Measurements from ENCODE around the gene COMMD10. TPM values are rescaled to one million over a fixed set of nuclear protein-coding genes. Genes with fewer than 3 reads are reported as not detected.

COMMD10 gene
- total RNA-seq: 26.4 and 38.9 TPM in 2 replicates

DNA sequence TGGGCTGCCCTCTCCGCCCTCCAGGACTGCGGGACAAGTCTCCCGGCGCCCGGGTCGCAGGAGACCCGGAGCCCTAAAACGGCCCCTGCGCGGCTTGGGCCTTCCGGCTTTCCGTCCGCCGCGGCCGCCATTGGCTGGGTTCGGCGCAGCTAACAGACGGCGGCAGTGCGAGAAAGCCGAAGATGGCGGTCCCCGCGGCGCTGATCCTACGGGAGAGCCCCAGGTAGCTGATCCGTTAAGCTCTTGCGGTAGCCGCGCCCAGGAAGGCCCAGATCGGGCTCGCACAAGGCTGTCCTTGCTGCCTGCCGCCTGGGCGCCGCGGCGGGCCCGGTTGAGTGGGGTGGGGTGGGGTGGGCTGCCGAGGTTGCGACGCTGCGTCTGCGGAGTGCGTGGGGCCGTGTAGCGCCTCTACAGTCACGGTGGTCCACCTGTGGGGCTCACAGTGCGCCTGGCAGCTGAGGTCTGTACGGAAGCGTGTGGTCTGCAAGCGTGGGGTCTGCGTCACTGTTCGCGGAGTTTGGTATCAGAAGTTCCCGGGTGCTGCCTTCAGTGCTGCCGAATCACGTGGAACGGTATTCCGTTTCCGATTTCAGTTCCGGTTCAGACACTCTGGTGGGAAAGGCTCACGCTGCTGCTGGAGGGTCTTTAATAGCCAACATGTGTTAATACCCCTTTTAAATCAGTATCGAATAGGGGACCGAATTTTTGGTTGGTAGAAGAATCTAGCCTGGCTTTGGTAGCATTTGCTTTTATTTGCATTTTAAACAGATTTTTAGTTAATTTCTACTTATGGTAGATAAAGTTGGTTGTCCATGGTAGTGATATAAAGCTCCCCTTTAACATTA is at the start of gene COMMD10:
Gene COMMD10 (plus strand): TSS at position 155 of the 845 bp plus-strand sequence.
- H3K4me3 ChIP-seq (ENCODE audit: low read depth, low read length): peak within 1 kb of the TSS; percentile 80
- TF ChIP-seq, protein P1, sequence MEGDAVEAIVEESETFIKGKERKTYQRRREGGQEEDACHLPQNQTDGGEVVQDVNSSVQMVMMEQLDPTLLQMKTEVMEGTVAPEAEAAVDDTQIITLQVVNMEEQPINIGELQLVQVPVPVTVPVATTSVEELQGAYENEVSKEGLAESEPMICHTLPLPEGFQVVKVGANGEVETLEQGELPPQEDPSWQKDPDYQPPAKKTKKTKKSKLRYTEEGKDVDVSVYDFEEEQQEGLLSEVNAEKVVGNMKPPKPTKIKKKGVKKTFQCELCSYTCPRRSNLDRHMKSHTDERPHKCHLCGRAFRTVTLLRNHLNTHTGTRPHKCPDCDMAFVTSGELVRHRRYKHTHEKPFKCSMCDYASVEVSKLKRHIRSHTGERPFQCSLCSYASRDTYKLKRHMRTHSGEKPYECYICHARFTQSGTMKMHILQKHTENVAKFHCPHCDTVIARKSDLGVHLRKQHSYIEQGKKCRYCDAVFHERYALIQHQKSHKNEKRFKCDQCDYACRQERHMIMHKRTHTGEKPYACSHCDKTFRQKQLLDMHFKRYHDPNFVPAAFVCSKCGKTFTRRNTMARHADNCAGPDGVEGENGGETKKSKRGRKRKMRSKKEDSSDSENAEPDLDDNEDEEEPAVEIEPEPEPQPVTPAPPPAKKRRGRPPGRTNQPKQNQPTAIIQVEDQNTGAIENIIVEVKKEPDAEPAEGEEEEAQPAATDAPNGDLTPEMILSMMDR (IDR thresholded peaks at IDR 0.05; ENCODE audit: insufficient read depth, low read depth, low read length): no peak

DNA sequence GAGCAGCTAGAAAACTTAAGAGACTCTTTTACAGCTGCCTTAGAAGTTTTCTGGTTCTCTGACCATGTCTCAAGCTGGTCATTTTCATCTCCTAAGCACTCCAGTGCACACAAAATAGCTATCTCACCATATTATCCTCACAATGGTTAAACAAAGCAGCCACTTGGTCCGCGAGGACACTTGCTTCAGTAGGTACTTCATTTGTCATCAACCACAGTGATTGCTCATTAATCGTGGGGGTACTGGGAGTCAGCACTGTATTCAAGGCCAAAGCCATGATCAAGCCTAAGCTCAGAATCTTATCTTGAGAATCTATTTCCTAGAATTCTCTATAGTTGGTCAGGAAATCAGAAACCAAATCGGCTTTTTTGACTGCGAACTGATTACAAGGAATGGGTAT is 49.7 kb upstream of the COMMD10 start:
- TF ChIP-seq, protein P1 (IDR thresholded peaks at IDR 0.05; ENCODE audit: insufficient read depth, low read depth, low read length): no peak
- no peak for DNase-seq (ENCODE audit: low read depth)
- H3K4me3 ChIP-seq (ENCODE audit: low read depth, low read length): no peak overlapping the region

More for the DNA sequence above, at the start of gene COMMD10:
- peak; percentile 87 for DNase-seq (ENCODE audit: low read depth)

DNA sequence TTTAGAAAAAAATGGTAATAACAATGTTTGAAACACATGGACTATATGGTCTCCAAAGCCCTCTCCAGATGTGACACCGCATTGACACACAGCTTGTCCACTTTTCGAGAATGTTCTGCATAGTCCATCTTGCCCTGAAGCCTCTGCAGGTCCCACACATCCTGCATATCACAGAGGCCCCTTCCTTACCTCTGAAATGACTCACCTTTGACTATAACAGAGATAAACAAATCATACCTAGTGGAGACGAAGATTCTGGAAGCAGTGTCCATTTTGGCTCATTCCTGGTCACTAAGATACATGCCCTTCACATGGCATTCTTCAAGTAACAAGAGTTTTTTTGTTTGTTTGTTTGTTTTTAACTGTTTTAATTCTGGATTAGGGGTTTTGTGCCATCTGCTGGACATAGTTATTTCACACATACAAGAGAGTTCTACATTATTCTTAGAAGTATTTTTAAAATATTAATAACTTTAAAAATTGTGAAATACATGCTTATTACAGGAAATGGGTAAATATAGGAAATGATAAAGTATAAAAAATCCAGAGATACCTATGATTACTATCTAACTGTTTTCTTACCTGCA is 47.5 kb upstream of the COMMD10 start:
- peak; percentile 23 for DNase-seq (ENCODE audit: low read depth)
- no peak overlapping the region for H3K4me3 ChIP-seq (ENCODE audit: low read depth, low read length)
- TF ChIP-seq, protein P1 (IDR thresholded peaks at IDR 0.05; ENCODE audit: insufficient read depth, low read depth, low read length): no peak

DNA sequence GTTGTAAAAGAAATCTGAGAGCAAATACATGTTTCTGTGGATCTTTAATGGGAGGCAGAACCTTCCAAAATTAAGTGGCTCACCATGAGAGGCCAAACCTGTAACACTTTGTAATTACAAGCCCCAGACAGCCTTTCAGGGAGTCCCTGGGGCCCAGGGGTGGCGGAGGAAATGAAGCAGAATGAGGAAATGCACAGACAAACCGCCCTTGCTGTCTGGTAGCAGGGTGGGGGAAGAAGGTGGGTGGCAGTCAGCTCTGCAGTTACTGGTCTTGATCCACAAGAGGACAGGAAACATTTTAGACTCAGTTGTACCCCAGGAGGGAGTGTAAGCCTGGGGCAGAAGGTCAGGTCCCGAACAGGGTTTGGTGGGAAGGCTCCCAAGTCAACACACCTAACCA is 46.0 kb upstream of the COMMD10 start:
- TF ChIP-seq, protein P1 (IDR thresholded peaks at IDR 0.05; ENCODE audit: insufficient read depth, low read depth, low read length): no peak
- H3K4me3 ChIP-seq (ENCODE audit: low read depth, low read length): no peak overlapping the region
- no peak for DNase-seq (ENCODE audit: low read depth)

DNA sequence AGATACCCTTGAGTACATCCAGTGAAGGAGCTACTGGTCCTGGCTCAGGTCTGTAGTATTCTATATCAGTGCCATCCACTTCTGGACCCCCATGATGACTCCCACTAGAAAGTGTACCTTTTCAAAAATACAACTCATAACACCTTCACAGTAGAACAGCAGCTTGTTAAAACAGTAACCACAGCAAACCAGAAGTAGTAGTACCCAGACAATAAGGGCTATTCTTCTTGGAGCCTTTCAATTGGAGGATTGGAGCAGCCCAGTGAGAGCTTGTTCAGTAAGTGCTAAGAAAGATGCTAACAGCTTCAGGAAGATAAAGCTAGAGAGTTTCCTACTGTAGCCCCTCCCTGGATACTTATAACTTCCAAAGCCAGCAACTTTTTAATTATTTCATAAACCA is 42.5 kb upstream of the COMMD10 start:
- no peak for DNase-seq (ENCODE audit: low read depth)
- no peak overlapping the region for H3K4me3 ChIP-seq (ENCODE audit: low read depth, low read length)
- TF ChIP-seq, protein P1 (IDR thresholded peaks at IDR 0.05; ENCODE audit: insufficient read depth, low read depth, low read length): no peak

DNA sequence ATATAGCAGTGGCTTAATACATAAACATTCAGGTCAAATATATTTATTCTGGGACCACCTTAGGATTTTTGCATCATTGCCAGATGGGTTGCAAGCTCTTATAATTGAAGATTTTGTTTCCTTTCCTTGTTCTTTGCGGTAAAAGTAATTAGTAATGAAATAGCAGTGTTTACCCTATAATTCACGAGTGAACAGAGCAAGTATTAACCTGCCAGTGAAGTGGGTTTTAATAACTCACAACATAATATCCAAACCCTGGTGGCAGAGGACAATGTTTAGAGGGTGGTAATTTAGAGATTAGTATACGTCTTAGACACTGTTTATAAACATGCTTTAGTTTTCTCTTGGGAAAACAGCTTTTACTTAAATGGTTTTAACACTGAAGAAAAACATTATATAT is 40.8 kb upstream of the COMMD10 start:
- TF ChIP-seq, protein P1 (IDR thresholded peaks at IDR 0.05; ENCODE audit: insufficient read depth, low read depth, low read length): no peak
- no peak for DNase-seq (ENCODE audit: low read depth)
- H3K4me3 ChIP-seq (ENCODE audit: low read depth, low read length): no peak overlapping the region

All from fibroblast of villous mesenchyme (primary cell).